K562 (cell line): ENCODE measurements around the gene HIKESHI. TPM values are rescaled to one million over a fixed set of nuclear protein-coding genes. Genes with fewer than 3 reads are reported as not detected.

Source experiments
- CBFA2T3 ChIP-seq: fragments of 450-650 bp; IDR thresholded peaks from 2 replicates; pipeline ENCODE4 v1.6.1; 2017
- CXXC5 ChIP-seq: fragments of 250-450 bp; sonication (Bioruptor Pico); IDR thresholded peaks from 2 replicates; pipeline ENCODE4 v1.8.0; 2022; ENCODE audit warnings: inconsistent platforms, mild to moderate bottlenecking, moderate library complexity
- GABPB2 ChIP-seq: fragments of 250-450 bp; sonication (Bioruptor Pico); conservative IDR thresholded peaks from 2 replicates; pipeline ENCODE4 v1.5.1; 2021; ENCODE audit warnings: mild to moderate bottlenecking
- LEF1 ChIP-seq: fragments of 450-650 bp; IDR thresholded peaks from 2 replicates; pipeline ENCODE4 v1.6.1; 2016; ENCODE audit warnings: mild to moderate bottlenecking
- POLR2A ChIP-seq: fragments of 450-650 bp; conservative IDR thresholded peaks from 2 replicates; pipeline ENCODE4 v1.6.1; 2016
- ZNF77 ChIP-seq: fragments of 250-450 bp; sonication (Bioruptor Pico); IDR thresholded peaks from 2 replicates; pipeline ENCODE4 v1.5.0; 2020
- ZNF785 ChIP-seq: fragments of 250-450 bp; sonication (Bioruptor Pico); IDR thresholded peaks from 2 replicates; pipeline ENCODE4 v1.4.0; 2020; ENCODE audit warnings: mild to moderate bottlenecking
- polyA plus RNA-seq, 8 experiments: library from polyadenylated mRNA; depleted of rRNA in 4 of 8; stranded (reverse) in 5 of 8; unstranded in 3 of 8; fragments of >200 nt; fragmentation: Nextera tagmentation in 2 of 8; fragmentation: Illumina TruSeq in 1 of 8; extraction: Ambion mirVana in 2 of 8; extraction: Trizol in 1 of 8; gene quantifications; 2 replicates each; pipeline versions ENCODE4 v1.2.1 to v1.2.3, GENCODE V29; 2011 to 2014; ENCODE audit warnings: inconsistent platforms in 1 of 8, missing spikeins in 1 of 8
- total RNA-seq, 7 experiments: library from RNA; depleted of rRNA in 6 of 7; stranded (reverse); fragments of >200 nt in 6 of 7; fragmentation: Illumina TruSeq in 2 of 7; extraction: Trizol in 2 of 7; gene quantifications; 2 replicates each; pipeline versions ENCODE4 v1.2.1 to v1.2.3, GENCODE V29; 2011 to 2021; ENCODE audit warnings: low replicate concordance in 1 of 7
- TF ChIP-seq, protein P1 (sequence below): sonication (generic); formaldehyde crosslinking; IDR thresholded peaks from 2 replicates; pipeline ENCODE4 v1.8.0; 2022; ENCODE audit warnings: mild to moderate bottlenecking, missing genetic modification reagents
- TF ChIP-seq, protein P2 (sequence below), 3 experiments: IDR thresholded peaks in 2 of 3; conservative IDR thresholded peaks in 1 of 3; 2 replicates each; pipeline ENCODE4 v1.5.1; 2011 to 2012; ENCODE audit warnings: low read length in 3 of 3, mild to moderate bottlenecking in 3 of 3, control low read depth in 2 of 3, improper control_type of control experiment in 1 of 3, inconsistent platforms in 1 of 3, low read depth in 1 of 3, mixed read lengths in 1 of 3, moderate library complexity in 1 of 3; ENCODE audit not compliant: insufficient read depth in 2 of 3
- TF ChIP-seq, protein P3 (sequence below): IDR thresholded peaks from 2 replicates; pipeline ENCODE4 v1.6.1; 2014; ENCODE audit warnings: antibody characterized with exemption

HIKESHI gene
- total and polyA plus RNA-seq, 9 of the 15 experiments (the other 6 are each of a cell fraction or from before 2014, with no cell fraction given): 33.2 to 196 (median 62.7) TPM

DNA sequence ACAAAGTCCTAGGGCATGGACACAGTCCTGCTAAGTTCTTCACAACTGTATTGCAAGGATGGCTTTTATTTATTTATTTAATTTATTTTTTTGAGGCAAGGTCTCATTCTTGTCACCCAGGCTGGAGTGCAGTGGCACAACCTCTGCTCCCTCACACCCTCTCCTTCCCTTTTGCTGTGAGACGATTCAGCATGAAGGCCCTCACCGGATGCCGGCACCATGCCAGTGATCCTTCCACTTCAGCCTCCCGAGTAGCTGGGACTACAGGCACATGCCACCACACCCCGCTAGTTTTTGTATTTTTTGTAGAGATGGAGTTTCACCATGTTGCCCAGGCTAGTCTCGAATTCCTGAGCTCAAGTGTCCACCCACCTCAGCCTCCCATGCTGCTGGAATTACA is 39.7 kb upstream of the HIKESHI start (continued):
- TF ChIP-seq, protein P1, sequence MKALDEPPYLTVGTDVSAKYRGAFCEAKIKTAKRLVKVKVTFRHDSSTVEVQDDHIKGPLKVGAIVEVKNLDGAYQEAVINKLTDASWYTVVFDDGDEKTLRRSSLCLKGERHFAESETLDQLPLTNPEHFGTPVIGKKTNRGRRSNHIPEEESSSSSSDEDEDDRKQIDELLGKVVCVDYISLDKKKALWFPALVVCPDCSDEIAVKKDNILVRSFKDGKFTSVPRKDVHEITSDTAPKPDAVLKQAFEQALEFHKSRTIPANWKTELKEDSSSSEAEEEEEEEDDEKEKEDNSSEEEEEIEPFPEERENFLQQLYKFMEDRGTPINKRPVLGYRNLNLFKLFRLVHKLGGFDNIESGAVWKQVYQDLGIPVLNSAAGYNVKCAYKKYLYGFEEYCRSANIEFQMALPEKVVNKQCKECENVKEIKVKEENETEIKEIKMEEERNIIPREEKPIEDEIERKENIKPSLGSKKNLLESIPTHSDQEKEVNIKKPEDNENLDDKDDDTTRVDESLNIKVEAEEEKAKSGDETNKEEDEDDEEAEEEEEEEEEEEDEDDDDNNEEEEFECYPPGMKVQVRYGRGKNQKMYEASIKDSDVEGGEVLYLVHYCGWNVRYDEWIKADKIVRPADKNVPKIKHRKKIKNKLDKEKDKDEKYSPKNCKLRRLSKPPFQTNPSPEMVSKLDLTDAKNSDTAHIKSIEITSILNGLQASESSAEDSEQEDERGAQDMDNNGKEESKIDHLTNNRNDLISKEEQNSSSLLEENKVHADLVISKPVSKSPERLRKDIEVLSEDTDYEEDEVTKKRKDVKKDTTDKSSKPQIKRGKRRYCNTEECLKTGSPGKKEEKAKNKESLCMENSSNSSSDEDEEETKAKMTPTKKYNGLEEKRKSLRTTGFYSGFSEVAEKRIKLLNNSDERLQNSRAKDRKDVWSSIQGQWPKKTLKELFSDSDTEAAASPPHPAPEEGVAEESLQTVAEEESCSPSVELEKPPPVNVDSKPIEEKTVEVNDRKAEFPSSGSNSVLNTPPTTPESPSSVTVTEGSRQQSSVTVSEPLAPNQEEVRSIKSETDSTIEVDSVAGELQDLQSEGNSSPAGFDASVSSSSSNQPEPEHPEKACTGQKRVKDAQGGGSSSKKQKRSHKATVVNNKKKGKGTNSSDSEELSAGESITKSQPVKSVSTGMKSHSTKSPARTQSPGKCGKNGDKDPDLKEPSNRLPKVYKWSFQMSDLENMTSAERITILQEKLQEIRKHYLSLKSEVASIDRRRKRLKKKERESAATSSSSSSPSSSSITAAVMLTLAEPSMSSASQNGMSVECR (CRISPR knock-in tag): no peak
- TF ChIP-seq ZNF785 (CRISPR knock-in tag): no peak
- no peak for TF ChIP-seq LEF1
- TF ChIP-seq CBFA2T3: no peak
- TF ChIP-seq, protein P2, sequence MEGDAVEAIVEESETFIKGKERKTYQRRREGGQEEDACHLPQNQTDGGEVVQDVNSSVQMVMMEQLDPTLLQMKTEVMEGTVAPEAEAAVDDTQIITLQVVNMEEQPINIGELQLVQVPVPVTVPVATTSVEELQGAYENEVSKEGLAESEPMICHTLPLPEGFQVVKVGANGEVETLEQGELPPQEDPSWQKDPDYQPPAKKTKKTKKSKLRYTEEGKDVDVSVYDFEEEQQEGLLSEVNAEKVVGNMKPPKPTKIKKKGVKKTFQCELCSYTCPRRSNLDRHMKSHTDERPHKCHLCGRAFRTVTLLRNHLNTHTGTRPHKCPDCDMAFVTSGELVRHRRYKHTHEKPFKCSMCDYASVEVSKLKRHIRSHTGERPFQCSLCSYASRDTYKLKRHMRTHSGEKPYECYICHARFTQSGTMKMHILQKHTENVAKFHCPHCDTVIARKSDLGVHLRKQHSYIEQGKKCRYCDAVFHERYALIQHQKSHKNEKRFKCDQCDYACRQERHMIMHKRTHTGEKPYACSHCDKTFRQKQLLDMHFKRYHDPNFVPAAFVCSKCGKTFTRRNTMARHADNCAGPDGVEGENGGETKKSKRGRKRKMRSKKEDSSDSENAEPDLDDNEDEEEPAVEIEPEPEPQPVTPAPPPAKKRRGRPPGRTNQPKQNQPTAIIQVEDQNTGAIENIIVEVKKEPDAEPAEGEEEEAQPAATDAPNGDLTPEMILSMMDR (IDR thresholded peaks at IDR 0.05 in 2 of 3, conservative IDR thresholded peaks at IDR 0.05 in 1 of 3; ENCODE audit: insufficient read depth in 2 of 3, low read depth in 1 of 3, low read length in 3 of 3): no peak
- TF ChIP-seq ZNF77 (CRISPR knock-in tag): no peak
- TF ChIP-seq GABPB2 (CRISPR knock-in tag): no peak
- no peak for TF ChIP-seq POLR2A
- TF ChIP-seq CXXC5 (CRISPR knock-in tag): no peak
- TF ChIP-seq, protein P3, sequence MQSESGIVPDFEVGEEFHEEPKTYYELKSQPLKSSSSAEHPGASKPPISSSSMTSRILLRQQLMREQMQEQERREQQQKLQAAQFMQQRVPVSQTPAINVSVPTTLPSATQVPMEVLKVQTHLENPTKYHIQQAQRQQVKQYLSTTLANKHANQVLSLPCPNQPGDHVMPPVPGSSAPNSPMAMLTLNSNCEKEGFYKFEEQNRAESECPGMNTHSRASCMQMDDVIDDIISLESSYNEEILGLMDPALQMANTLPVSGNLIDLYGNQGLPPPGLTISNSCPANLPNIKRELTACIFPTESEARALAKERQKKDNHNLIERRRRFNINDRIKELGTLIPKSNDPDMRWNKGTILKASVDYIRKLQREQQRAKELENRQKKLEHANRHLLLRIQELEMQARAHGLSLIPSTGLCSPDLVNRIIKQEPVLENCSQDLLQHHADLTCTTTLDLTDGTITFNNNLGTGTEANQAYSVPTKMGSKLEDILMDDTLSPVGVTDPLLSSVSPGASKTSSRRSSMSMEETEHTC: no peak
